GM18517 (cell line): ENCODE results near the gene NXPH4.

Experiments
- ATAC-seq: cut with Tn5 transposase; IDR thresholded peaks from one replicate; pipeline ENCODE4 v1.9.1; 2021; ENCODE audit warnings: mild to moderate bottlenecking, moderate library complexity; ENCODE audit not compliant: unreplicated experiment

NXPH4 gene

DNA sequence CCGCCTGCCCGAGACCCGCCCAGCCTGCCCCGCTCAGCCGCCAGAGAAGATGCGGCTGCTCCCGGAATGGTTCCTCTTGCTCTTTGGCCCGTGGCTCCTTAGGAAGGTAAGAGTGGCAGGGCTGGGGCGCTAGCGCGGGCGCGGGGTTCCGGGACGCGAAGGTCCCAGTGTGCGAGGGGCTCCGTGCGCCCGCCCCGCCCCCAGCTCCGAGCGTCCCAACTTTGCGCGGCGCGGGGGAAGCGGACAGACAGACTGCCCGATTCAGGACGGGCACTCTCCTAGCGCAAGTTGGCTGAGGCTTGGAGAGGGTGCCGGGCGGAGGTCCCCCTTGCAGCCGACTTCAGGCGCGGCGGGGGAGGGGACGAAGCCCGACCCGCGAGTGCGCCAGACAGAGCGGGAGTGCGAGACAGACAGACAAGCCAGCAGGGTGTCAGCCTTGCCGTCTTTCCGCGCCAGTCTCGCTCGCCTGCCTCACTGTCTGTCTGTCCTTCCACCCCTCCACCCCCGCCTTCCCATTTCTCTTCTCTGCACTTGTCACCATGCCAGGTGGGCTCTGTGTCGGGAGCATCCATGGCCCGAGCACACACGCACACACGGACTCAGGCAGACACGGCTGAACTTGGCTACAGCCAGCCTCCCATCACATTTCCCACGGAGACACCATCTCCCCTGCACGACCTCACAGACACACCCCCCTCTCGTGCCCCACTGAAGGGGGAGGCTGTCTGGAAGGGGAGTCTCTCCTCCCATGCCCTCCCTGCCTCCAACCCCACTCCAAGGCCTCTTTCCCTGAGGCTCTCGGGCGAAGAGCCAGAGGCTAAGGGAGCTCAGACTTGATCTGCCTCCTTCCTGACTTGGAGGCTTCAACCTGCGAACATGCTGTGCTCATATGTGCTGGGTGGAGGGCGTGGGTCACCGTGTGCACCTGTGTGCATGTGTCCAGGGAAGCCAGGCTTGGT lies 606 bp downstream of the NXPH4 start:
- no peak for ATAC-seq

DNA sequence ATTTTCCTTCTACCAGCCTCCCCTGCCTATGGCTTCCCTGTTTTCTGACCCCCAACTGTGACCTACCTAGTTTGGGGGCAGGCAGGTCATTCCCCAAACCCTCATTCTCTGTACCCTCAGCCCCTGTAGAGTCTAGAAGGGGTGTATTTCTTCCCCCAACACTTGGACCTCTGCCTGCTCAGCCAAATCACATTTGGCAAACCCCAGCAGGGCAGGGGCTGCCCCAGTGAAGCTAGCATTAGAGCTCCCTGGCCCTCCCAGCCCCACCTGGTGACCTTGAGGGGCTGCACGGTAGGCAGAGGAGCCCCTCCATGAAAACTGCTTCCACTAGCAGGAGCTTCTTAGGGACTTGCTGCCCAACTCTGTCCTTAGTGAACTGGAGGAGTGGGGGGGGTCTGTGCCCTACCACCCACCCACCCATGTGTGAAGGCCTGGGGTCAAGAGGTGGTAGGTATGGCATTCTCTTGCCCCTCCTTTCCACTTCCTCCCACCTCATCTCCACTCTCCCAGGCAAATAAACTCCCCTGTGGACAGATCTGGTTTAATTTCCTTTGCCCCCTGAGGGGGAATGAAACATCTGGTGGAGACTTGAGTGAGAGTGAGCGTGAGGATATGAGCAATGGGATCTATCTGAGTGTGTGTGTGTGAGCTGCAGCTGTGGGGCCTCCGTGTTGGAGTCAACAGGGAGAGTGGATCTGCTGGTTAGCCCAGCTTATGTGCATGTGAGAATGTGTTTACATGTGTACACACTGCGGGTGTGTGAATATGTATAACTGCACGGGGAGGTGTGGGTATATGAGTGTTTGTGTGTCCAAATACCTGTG lies 1.6 kb downstream of the NXPH4 start:
- no peak for ATAC-seq

DNA sequence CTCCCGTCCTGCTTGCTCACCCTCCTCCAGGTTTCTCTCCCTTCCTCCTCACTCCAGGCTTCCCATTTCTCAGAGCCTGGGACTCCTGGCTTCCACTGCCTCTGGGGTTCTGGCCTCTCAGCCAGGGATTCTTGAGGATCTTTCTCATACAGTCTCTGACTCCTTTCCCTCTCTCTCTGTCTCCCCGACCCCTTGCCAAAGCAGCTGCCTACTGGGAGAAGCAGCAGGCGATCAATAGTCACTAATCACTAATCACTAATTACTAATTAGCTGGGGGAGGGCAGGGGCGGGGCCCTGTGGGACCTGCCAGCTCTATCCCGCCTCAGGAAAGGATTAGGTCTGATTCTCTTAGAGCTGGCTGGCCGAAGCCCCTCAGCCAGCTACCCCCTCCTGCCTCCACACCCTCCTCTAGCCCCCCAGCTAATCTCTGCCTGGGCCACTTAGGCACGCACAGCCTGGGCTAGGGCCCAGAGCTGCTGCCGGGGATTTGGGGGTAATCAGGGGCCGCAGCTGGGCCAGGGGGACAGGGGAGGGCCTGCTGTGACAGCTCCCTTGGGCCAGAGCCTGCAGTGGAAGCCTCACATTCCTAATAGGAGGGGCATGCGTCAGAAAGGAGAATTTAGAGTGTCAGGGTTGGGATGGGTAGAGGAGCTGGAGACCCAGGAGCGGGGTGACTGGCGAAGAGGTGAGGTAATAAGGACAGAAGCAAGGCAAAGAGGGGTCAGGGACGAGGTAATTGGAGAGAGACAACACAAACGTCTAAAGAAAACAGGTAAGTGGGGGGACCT lies 2.8 kb downstream of the NXPH4 start:
- no peak for ATAC-seq

DNA sequence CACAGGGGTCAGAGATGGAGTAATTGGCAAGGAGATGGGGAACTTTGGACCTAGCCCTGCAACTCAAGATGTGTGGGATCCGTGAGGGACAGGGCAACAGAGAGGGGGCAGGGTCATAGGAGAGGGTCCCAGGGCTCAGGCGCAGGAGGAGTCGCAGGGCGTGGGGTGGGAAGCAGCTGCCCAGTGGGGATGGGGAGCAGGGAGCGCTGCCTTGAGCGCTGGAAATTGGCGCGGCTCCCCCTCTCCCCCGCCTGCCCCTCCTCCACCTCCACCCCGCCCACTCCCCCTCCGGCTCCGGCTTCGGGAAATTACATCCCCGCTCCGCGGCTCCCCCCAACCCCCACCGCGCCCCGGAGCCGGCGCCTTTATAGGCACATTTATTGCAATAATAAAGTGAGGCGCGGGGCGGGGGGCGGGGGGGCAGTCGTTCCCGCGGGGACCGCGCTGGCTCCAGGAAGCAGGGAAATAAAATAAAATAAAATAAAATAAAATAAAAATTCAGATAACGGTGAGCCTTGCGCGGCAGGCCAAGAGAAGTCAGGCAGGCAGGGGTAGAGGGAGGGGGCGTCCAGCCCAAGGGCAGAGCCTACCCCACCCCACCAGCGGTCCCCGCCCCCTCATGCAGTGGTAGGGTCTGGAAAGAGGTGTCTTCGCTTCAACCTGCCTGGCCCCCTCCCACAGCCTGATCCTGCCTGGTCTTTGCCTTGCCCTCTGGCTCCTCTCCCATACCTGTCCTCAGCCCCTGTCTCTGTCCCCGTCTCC lies 3.6 kb downstream of the NXPH4 start:
- ATAC-seq = no peak

DNA sequence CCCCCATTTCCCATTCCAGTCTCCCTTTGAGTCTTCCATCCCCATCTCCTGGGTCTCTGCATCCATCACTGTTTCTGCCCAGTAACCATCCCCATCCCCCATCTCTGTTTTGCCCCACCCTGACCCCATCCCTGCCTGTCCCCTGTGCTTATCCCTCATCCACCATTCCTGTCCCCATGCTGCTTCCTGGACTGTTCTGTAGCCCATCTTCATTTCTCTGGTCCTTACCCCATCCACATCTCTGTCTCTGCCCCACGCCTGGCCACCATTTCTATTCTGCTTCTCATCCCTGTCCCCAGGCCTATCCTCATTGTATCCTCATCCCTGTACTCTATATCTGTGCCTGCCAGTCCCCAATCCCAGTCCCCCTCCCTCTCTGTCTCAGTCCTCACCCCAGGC lies 4.2 kb downstream of the NXPH4 start:
- no peak for ATAC-seq

DNA sequence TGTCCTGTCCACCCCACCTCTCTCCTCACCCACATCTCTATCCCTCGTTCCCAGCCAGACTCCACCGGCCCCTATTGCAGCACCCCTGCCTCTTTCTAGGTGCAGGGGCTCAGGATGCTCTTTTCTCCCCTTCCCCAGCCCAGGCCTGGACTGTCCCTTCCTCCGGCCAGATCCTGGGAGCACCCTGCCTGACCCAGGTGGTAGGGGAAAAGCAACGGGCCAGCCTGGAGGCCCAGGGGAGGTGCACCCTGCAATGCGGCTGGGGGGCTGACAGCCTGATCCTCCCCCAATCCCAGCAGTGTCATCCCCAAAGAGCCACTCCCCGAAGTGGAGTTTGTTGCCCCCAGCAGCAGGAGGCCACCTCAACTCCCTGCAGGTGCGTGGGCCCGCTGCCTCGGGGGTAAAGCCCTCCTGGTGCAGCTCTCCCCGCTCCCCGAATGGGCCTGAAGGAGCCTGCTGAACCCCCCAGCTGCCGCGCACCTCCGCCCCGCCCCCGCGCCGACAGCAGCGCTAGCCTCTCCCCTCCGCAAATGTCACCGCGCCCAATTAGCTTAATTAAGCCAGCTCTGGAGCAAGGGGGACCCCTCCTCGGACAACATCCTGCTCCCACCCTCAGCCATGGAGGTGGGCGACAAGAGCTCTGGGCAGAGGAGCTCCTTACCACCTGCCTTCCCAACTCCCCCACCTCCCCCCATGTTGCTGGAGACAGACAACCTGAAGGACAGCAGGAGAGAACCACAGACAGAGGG lies 4.7 kb downstream of the NXPH4 start:
- ATAC-seq = no peak

DNA sequence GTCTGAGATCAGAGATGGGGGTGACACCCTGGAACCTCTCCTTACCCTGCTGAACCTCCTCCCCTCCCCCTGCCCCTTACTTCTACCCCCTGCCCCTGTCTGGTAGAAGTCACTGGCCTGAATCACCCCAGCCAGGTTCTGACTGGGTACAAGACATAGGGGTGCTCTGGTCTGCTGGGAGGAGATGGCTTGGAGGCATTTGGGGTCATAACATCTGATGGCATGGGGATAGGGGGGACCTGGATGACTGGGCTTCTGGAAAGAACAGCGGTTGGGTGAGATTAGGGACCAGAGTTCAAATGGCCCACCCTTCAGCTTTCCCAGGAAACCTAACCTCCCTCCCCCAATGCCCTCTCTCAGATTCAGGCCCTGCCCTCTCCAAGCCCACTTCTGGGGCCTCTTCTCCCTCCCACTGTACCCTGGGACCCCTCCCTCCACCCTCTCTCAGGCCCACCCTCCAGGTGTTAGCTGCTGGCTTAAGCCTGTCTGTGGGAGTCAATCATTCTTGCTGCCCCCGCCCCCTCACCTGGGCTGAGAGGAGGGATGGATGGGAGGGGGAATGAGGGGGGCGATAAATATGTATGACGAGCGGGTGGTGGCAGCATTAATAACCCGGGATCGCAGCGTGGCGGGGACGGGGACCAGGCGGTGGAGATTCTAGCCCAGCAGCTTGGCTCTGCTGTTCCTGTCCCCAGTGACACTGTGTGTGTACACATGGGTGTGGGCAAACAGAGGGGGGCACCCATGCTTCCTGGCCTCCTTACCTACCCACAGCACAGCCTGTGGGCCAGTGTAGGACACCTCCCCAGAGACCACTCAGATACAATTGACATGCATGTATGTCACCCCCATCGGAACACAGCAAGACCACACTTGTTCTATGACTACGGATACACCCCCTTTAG lies 5.9 kb downstream of the NXPH4 start:
- ATAC-seq = no peak

DNA sequence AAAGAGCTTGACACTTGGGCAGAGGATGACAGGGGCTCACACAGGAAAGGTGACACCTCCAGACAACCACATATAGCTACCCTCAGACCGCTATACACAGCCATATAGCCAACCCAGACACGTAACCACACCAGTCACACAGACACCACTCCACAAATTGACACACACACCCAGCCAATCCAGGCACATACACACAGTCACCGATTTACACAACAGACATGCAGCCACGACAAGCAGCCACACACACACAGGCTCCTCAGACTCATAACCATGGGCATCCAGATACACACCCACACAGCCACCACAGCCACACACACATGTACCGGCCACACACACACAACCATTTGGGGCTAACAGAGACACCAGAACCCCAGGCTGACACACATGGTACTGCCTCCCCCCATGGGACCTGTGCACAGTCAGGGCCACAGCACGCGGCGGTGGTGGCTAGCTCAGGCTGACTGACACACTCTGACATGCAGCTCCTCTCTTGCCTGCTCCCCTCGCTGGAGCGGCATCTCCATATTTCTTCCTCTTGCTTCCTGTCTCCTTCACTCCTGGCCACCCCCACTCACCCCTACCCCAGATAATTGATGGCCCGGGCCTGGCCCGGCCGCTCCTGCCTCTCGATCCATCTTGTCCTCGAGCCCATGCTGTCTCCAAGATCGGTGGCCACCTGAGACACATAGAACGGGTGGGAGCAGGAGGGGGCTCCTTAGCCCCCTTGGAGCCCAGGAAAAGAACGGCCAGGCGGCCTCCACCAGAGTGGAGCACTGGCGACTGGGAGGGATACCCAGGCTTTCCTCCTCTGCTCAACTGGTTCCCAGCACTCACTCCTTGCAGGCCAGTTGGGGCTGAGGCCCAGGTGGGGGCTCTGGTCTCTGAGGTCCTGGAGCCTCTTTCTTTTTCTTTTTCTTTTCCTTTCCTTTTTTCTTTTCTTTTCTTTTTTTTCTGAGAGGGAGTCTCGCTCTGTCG lies 6.9 kb downstream of the NXPH4 start:
- ATAC-seq = no peak

DNA sequence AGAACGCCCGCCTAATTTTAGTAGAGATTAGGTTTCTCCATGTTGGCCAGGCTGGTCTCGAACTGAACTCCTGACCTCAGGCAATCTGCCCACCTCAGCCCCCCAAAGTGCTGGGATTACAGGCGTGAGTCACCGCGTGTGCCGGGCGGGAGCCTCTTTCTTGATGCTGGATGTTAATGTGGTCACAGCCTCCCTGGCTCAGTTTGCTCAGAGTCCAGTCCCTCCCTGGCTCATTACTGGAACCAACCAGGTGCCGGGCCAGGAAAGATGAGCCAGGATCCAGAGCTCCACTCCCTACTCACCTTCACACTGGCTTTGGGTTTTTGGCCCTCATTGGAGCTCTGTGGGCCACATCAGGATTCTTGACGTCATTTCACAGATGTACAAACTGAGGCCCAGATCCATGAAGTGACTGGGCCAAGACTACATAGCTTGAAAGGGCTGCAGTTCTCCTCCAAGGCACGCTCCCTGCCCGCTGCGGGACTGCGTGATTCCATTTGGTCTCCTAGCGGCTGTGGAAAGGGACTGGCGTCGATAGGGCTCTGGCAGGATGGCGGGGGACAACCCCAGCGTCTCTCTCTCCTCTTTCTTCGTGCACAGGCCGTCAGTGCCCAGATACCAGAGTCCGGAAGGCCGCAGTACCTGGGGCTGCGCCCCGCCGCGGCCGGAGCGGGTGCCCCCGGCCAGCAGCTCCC lies 7.8 kb downstream of the NXPH4 start:
- no peak for ATAC-seq

DNA sequence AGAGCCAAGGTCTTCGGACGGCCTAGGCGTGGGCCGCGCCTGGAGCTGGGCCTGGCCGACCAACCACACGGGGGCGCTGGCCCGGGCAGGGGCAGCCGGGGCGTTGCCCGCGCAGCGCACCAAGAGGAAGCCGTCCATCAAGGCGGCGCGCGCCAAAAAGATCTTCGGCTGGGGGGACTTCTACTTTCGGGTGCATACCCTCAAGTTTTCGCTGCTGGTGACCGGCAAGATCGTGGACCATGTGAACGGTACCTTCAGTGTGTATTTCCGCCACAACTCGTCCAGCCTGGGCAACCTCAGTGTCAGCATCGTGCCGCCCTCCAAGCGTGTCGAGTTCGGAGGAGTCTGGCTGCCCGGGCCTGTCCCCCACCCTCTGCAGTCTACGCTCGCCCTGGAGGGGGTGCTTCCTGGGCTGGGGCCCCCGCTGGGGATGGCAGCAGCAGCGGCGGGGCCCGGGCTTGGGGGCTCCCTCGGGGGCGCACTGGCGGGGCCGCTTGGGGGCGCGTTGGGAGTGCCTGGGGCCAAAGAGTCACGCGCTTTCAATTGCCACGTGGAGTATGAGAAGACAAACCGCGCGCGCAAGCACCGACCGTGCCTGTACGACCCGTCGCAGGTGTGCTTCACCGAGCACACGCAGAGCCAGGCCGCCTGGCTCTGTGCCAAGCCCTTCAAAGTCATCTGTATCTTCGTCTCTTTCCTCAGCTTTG lies 8.5 kb downstream of the NXPH4 start:
- no peak for ATAC-seq

DNA sequence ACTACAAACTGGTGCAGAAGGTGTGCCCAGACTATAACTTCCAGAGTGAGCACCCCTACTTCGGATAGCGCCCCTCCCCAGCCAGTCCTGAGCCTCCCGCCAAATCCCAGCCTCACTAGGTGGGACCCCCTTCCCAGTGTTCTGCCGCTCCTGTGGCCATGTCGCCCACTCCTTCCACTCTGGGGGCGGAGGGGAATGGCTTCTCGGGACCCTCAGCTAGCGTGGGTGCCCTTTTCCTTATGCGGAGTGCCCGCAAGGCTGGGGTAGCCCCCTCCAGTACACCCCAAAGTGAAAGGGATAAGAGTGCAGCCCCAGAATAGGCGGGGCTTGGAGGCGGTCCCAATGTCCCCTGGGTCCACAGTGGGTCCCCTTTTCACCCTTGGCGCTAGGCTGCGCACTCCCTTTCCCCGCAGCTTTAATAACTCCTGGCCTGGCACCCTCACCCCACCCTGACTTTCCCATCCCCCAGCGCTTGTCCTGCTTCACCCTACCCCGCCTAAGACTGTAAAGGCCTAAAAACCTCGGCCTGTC lies 9.2 kb downstream of the NXPH4 start:
- no peak for ATAC-seq

DNA sequence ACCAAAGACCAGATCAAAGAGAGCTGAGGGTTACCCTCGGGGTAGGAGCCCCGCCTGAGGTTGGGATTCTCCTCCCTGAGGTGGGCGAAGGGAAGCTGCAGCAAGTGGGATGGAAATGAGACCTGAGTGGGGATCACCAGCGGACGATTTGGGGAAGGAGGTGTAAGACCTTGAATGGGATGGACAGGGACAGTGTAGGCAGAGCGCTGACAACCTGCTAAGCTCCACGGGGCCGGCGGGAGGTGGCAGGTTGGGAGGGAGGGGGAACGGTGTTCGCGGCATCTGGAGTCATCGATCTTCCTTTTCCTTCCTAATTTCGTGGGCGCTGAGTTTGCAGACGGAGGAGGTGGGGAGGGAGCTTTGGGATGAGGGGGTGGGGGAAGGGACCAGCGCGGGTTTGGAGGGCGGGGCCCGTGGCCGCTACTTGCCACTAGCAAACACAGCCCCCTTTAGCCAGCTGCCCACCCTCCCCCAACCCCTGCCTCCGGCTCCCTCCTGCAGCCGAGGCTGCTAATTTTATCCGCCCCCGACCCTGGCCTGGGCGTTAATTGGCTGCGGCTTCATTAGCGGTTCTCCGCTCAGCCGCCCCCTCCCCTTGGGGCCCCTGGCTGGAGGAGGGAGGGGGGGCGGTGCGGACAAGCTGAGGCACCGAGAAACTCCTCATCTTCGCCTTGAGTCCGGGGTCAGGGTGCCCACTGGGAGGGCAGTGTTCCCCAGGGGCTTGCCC lies 10.2 kb downstream of the NXPH4 start:
- ATAC-seq = no peak

DNA sequence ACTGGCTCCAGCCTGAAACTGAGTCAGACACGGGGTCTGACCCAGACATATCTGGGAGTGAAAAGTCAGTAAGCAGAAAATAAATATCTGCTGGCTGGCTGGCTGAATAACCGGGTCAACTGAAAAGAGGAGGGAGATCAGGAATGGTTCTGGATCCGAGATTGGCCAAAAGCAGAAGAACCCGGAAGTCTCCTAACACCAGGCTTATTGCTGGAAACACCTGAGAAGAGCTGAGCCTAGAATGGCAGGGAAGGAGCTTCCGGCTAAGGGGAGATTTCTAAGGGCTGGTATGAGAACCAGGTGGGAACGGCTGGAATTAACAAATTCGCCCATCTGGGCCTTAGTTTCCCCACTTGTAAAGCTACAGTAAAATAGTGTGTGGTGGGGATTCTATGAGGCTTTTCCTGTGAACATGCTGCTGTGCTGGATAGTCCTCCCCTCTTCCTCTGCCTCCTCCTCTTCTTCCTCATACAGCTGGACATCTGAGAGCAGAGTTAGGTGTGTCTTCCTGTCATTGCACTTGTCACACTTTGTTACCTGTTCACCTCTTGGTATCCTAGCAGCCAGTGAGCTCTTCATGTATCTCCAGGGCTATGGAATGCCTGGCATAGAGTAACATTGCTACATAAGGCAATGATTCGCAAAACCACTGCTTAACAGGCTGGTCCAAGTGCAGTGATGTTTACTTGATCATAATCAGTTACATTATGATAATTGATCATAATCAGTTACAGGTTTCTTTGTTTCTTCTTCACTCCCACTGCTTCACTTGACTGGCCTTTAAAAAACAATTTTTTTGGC lies 10.9 kb downstream of the NXPH4 start:
- no peak for ATAC-seq

DNA sequence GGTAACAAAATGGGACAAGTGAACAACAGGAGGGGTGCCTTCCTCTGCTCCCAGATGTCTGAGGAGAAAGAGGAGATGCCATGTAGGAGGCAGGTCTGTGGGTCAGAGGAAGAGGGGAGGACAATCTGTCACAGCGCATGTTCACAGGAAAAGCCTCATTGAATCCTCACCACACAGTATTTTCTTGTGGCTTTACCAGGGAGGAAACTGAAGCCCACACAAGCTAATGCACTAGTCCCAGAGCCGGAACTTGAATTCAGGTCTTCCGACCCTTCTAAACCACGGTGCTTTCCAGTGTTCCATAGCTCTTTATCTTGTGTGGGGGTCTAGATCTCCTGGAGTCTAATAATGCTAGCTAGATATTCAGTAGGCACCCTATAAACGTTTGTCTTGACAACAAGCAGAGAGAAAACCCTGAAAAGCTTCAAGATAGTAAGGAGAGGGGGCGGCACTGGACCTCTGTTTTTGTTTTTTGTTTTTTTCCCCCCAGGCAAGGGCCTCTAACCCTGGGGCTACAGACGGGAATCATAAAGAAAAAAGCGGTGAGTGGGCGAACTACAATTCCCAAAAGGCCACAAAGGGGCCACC lies 12.5 kb downstream of the NXPH4 start:
- ATAC-seq = no peak
